OCI-LY3 (cell line): ENCODE data around the gene TMEM119.
"Not testable (repeated sequence)": the region's sequence is repeated elsewhere in the genome, so short reads cannot be mapped to it uniquely, and the experiment has no call there.

Experiments used
- H2AFZ ChIP-seq: fragments of 200-600, 300-600 bp; shearing (Covaris generic); 2 replicates; pipeline ENCODE4 v1.6.0; 2014; ENCODE audit warnings: antibody characterized with exemption, low read depth, low read length
- H3K27ac ChIP-seq: fragments of 200-600, 300-600 bp; sonication (generic); 2 replicates; pipeline ENCODE4 v1.5.1; 2014; ENCODE audit warnings: mild to moderate bottlenecking, low read length, moderate library complexity, mixed read lengths
- H3K27me3 ChIP-seq: fragments of 200-600, 300-600 bp; sonication (generic); 2 replicates; pipeline ENCODE4 v1.6.1; 2014; ENCODE audit warnings: low read depth, low read length, mixed read lengths
- H3K36me3 ChIP-seq: fragments of 200-600, 300-600 bp; sonication (generic); replicated peaks from 2 replicates; pipeline ENCODE3; 2014; ENCODE audit warnings: low read depth, low read length, mixed read lengths
- H3K4me1 ChIP-seq: fragments of 300-600, 200-600 bp; sonication (generic); 2 replicates; pipeline ENCODE4 v1.6.1; 2014; ENCODE audit warnings: low read length, mixed read lengths
- H3K4me2 ChIP-seq: fragments of 200-600, 300-600 bp; sonication (generic); 2 replicates; pipeline ENCODE4 v1.6.1; 2014; ENCODE audit warnings: low read length, mixed read lengths
- H3K4me3 ChIP-seq: fragments of 300-600, 200-600 bp; sonication (generic); 2 replicates; pipeline ENCODE4 v1.5.1; 2014; ENCODE audit warnings: antibody characterized with exemption, mild to moderate bottlenecking, low read length, moderate library complexity
- H3K79me2 ChIP-seq: fragments of 300-600, 200-600 bp; shearing (Covaris generic); 2 replicates; pipeline ENCODE4 v1.6.1; 2014; ENCODE audit warnings: mild to moderate bottlenecking, low read length, mixed read lengths
- H3K9ac ChIP-seq: fragments of 300-600, 200-600 bp; shearing (Covaris generic); 2 replicates; pipeline ENCODE4 v1.6.0; 2014; ENCODE audit warnings: mild to moderate bottlenecking, low read length, moderate library complexity
- H3K9me3 ChIP-seq: fragments of 200-600, 300-600 bp; shearing (Covaris generic); 2 replicates; pipeline ENCODE4 v1.6.1; 2014; ENCODE audit warnings: low read length, mixed read lengths; ENCODE audit not compliant: insufficient read depth
- H4K20me1 ChIP-seq: fragments of 200-600, 300-600 bp; sonication (generic); 2 replicates; pipeline ENCODE4 v1.6.1; 2016; ENCODE audit warnings: low read length, mixed read lengths; ENCODE audit not compliant: insufficient read depth
- EZH2phosphoT487 ChIP-seq: fragments of 200-600 bp; shearing (Covaris generic); IDR thresholded peaks from 2 replicates; pipeline ENCODE4 v1.6.1; 2018; ENCODE audit warnings: antibody characterized with exemption, mixed run types, low read depth
- TF ChIP-seq, protein P1 (sequence below): fragments of 200-600, 300-600 bp; sonication (generic); IDR thresholded peaks from 2 replicates; pipeline ENCODE4 v1.5.1; 2014; ENCODE audit warnings: antibody characterized with exemption, low read length, low read depth

Gene TMEM119

DNA sequence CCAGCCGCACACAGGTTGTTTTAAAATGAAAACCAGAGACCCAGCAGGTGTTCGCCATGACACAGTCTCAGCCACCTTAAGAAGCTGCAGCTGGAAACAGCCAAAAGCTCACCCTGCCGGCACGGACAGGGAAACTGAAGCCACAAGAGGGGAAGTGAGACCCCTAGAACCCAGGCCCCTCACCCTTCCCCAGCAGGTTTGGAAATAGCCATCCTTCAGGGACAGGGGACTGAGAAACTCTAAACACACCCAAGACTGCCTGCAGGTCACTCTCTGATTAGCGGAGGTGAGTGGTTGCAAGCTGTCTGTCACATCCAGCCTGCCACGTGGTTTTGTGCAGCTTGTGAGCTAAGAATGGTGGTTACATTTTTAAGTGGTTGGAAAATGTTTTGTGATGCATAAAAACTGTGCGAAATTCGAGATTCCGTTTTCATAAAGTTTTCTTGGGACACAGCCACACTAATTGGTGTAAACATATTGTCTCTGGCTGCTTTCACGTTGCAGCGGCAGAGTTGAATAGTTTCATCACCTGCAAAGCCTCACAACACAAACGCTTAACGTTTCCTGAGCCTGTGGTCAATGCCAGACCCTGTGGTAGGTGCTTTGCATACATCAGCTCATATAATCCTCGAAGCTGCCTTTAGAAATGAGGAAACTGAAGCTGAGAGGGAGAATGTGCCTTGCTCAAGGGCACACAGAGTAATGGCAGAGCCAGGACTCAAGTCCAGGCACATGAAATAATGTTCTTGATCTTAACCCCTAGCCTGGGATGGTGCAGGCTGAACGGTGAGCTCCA, 37.5 kb upstream of the TMEM119 start:
- no peaks in the 10 kb centered on the region for H4K20me1 ChIP-seq
- no peak for TF ChIP-seq EZH2phosphoT487
- TF ChIP-seq, protein P1, sequence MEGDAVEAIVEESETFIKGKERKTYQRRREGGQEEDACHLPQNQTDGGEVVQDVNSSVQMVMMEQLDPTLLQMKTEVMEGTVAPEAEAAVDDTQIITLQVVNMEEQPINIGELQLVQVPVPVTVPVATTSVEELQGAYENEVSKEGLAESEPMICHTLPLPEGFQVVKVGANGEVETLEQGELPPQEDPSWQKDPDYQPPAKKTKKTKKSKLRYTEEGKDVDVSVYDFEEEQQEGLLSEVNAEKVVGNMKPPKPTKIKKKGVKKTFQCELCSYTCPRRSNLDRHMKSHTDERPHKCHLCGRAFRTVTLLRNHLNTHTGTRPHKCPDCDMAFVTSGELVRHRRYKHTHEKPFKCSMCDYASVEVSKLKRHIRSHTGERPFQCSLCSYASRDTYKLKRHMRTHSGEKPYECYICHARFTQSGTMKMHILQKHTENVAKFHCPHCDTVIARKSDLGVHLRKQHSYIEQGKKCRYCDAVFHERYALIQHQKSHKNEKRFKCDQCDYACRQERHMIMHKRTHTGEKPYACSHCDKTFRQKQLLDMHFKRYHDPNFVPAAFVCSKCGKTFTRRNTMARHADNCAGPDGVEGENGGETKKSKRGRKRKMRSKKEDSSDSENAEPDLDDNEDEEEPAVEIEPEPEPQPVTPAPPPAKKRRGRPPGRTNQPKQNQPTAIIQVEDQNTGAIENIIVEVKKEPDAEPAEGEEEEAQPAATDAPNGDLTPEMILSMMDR, result no peak
- H3K79me2 ChIP-seq, result no peaks in the 10 kb centered on the region
- H3K27ac ChIP-seq, result peak overlapping the region; percentile 90
- peak overlapping the region; percentile 68 for H3K4me3 ChIP-seq
- H3K36me3 ChIP-seq, result peaks cover 3% of the 10 kb centered on the region
- peaks cover 95% of the 10 kb centered on the region for H3K4me1 ChIP-seq
- peak overlapping the region; percentile 63 for H3K9ac ChIP-seq
- no peak overlapping the region for H2AFZ ChIP-seq
- peak overlapping the region; percentile 71 for H3K4me2 ChIP-seq
- peaks cover 3% of the 10 kb centered on the region; the same call in 1 of the 2 replicates for H3K27me3 ChIP-seq
- no peaks in the 10 kb centered on the region for H3K9me3 ChIP-seq

DNA sequence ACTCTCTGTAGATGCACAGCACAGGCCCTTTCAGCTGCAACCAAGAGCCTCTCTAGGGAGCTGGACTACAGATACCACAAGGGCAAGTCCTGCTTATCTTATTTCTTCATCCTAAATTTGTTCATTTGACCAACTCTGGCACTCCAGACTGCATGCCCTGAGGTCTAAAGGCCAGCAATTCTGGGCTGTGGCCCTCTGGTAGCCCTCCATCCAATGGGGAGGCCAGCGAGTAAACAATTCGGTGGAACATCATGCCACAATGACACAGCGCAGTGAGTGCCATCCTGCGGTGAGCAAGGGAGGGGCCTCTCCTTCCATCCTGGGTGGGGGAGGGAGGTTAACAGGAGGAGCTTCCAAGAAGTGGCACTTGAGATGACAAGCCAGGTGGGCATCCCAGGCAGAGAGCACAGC, 36.5 kb upstream of the TMEM119 start:
- H3K4me3 ChIP-seq, result peak overlapping the region; percentile 68
- peaks cover 3% of the 10 kb centered on the region; the same call in 1 of the 2 replicates for H3K27me3 ChIP-seq
- TF ChIP-seq, protein P1, result peak; percentile 25
- TF ChIP-seq EZH2phosphoT487, result no peak
- H2AFZ ChIP-seq, result no peak overlapping the region
- H3K9me3 ChIP-seq, result no peaks in the 10 kb centered on the region
- peak overlapping the region; percentile 71 for H3K4me2 ChIP-seq
- peak overlapping the region; percentile 90 for H3K27ac ChIP-seq
- H3K36me3 ChIP-seq, result no peaks in the 10 kb centered on the region
- peak overlapping the region; percentile 63 for H3K9ac ChIP-seq
- H4K20me1 ChIP-seq, result no peaks in the 10 kb centered on the region
- H3K4me1 ChIP-seq, result peaks cover 86% of the 10 kb centered on the region
- H3K79me2 ChIP-seq, result no peaks in the 10 kb centered on the region

DNA sequence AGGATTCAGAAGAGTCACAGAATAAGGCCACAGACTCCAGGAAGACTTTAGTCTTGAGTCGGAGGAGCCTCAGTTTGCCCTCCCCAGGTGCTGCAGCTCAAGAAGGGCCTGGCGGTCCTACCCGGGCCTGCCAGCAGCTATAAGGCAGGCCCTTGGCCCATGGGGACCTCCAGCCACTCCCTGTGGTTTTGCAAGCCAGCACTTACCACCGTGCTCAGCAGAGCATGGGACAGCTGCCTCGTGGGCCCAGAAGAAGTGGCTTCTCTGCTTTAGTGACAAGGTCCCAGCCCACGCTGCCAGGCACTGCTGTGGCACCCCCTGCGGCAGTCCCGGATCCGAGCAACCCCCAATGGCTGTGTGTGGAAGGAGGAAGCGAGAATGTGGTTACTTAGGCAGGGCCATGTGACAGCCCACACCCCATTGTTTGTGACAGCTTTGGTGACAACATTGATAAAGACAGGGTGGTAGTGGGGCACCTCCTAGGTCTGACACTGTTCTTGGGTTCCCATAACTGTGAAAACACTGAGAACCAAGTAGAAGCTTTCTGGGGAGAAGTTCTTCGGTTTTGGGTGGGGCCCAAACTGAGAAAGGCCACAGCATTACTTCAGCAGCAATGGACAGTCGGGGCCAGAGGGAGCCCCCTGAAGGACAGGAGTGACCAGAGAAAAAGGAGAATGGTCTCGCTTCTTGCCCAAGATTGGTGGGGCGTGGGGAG, 35.8 kb upstream of the TMEM119 start, which contains the start of gene SELPLG:
Gene SELPLG, minus strand, starts transcription at position 361 of the 715 bp plus-strand sequence. CDS start 9,587 bp downstream, outside the sequence.
- Histone ChIP-seq H3K27ac (peak within 1 kb of the TSS; percentile 90), H3K36me3 (no peaks in the 10 kb centered on the region), H3K27me3 (peaks cover under 1% of the 10 kb centered on the region; the same call in 1 of the 2 replicates), H3K4me3 (peak within 1 kb of the TSS; percentile 68), H3K4me2 (peak within 1 kb of the TSS; percentile 71), H3K9me3 (no peaks in the 10 kb centered on the region), H3K79me2 (no peaks in the 10 kb centered on the region), H3K9ac (peak within 1 kb of the TSS; percentile 63), H2AFZ (no peak within 1 kb of the TSS), H3K4me1 (peaks cover 87% of the 10 kb centered on the region), H4K20me1 (no peaks in the 10 kb centered on the region)
- TF ChIP-seq EZH2phosphoT487, result no peak
- TF ChIP-seq, protein P1, result peak; percentile 24; the same call in 1 of the 2 replicates

DNA sequence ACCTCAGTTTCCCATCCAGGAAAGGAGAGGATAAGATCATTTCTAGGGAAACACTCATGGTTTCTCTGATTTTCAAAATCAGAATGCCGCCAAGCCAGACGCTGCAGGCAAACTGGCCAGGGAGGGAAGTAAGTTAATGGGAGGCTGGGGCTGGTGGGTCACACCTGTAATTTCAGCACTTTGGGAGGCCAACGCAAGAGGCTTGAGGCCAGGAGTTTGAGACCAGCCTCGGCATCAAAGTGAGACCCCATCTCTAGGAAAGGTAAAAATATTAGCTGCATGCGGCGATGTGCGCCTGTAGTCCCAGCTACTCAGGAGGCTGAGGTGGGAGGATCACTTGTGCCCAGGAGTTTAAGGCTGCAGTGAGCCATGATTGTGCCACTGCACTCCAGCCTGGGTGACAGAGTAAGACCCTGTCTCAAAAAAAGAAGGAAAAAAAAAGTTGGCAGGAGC, 35.2 kb upstream of the TMEM119 start:
- peaks cover 87% of the 10 kb centered on the region for H3K4me1 ChIP-seq
- H4K20me1 ChIP-seq, result no peaks in the 10 kb centered on the region
- H3K27me3 ChIP-seq, result no peaks in the 10 kb centered on the region; the same call in 1 of the 2 replicates
- no peak overlapping the region for H2AFZ ChIP-seq
- no peaks in the 10 kb centered on the region for H3K79me2 ChIP-seq
- TF ChIP-seq, protein P1, result no peak
- TF ChIP-seq EZH2phosphoT487, result no peak
- peak overlapping the region; percentile 90 for H3K27ac ChIP-seq
- H3K36me3 ChIP-seq, result no peaks in the 10 kb centered on the region
- peak overlapping the region; percentile 63 for H3K9ac ChIP-seq
- peak overlapping the region; percentile 49 for H3K4me3 ChIP-seq
- peak overlapping the region; percentile 71 for H3K4me2 ChIP-seq
- no peaks in the 10 kb centered on the region for H3K9me3 ChIP-seq

DNA sequence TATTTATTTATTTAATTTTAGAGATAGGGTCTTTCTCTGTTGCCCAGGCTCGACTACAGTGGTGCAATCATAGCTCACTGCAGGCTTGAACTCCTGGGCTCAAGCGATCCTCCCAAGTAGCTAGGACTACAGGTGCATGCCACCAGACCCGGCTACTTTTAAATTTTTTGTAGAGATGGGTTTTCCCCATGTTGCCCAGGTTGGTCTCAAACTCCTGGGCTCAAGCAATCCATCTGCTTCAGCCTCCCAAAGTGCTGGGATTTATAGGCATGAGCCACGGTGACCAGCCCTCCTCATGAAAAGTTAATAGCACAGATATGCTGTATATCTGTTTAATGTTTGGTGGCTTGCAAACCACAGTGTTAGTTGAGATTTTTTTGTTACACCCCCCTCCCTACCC, 33.4 kb upstream of the TMEM119 start:
- not testable (repeated sequence) for H3K36me3 ChIP-seq, H3K27ac ChIP-seq, H3K79me2 ChIP-seq, H2AFZ ChIP-seq, H3K27me3 ChIP-seq, H4K20me1 ChIP-seq, H3K9me3 ChIP-seq, H3K4me3 ChIP-seq
- H3K4me1 ChIP-seq, result peaks cover 72% of the 10 kb centered on the region
- peak overlapping the region; percentile 52; the same call in 1 of the 2 replicates for H3K9ac ChIP-seq
- H3K4me2 ChIP-seq, result peak overlapping the region; percentile 74
